GM23338 (cell line): ENCODE measurements around the gene TNFAIP1. TPM values are rescaled to one million over a fixed set of nuclear protein-coding genes. Genes with fewer than 3 reads are reported as not detected.
A peak's percentile ranks its signal among the peaks of the same experiment; 100 is the strongest.

Source experiments
- ATAC-seq: fragments of 200-7000 bp; cut with Tn5 transposase; 3 replicates; pipeline ENCODE4 v1.9.1; 2020
- DNase-seq: peaks from one replicate; pipeline ENCODE4 v3.0.0-alpha.2; 2015; ENCODE audit warnings: low spot score
- H2AFZ ChIP-seq: fragments of 200-600 bp; sonication (generic); 2 replicates; pipeline ENCODE4 v1.8.0; 2016; ENCODE audit warnings: antibody characterized with exemption, mild to moderate bottlenecking, moderate library complexity
- H3F3A ChIP-seq: fragments of 200-600 bp; sonication (generic); replicated peaks from 2 replicates; pipeline ENCODE4 v1.8.0; 2017; ENCODE audit warnings: antibody characterized with exemption, mixed run types, low read depth
- H3K27ac ChIP-seq: fragments of 200-600 bp; sonication (generic); 2 replicates; pipeline ENCODE4 v1.6.1; 2016; ENCODE audit warnings: low read depth
- H3K27me3 ChIP-seq: fragments of 200-600 bp; sonication (generic); 2 replicates; pipeline ENCODE4 v1.8.0; 2016; ENCODE audit warnings: mild to moderate bottlenecking, mixed run types, moderate library complexity; ENCODE audit not compliant: insufficient read depth
- H3K36me3 ChIP-seq: fragments of 200-600 bp; sonication (generic); 2 replicates; pipeline ENCODE4 v1.8.0; 2016; ENCODE audit warnings: mild to moderate bottlenecking; ENCODE audit not compliant: insufficient read depth
- H3K4me1 ChIP-seq: fragments of 200-600 bp; sonication (generic); 2 replicates; pipeline ENCODE4 v1.8.0; 2016; ENCODE audit warnings: mild to moderate bottlenecking, moderate library complexity; ENCODE audit not compliant: insufficient read depth
- H3K4me2 ChIP-seq: fragments of 200-600 bp; sonication (generic); 2 replicates; pipeline ENCODE4 v1.7.1; 2017; ENCODE audit warnings: mixed run types
- H3K4me3 ChIP-seq: fragments of 200-600 bp; sonication (generic); 2 replicates; pipeline ENCODE4 v1.6.1; 2016; ENCODE audit warnings: mixed run types
- H3K79me2 ChIP-seq: fragments of 200-600 bp; sonication (generic); replicated peaks from 2 replicates; pipeline ENCODE4 v1.8.0; 2017; ENCODE audit warnings: mild to moderate bottlenecking; ENCODE audit not compliant: insufficient read depth
- H3K9me2 ChIP-seq: fragments of 200-600 bp; sonication (generic); 2 replicates; pipeline ENCODE4 v1.8.0; 2017; ENCODE audit not compliant: insufficient read depth
- H4K20me1 ChIP-seq: fragments of 200-600 bp; sonication (generic); replicated peaks from 2 replicates; pipeline ENCODE4 v1.8.0; 2017; ENCODE audit warnings: mild to moderate bottlenecking; ENCODE audit not compliant: insufficient read depth
- H3K27ac Mint-ChIP-seq: 2 replicates; pipeline ENCODE4 v1.8.0; 2020; ENCODE audit warnings: inconsistent platforms, mild to moderate bottlenecking, moderate library complexity, mixed read lengths
- H3K27me3 Mint-ChIP-seq: 3 replicates; pipeline ENCODE4 v1.8.0; 2022; ENCODE audit warnings: low read depth, mild to moderate bottlenecking, moderate library complexity, mixed read lengths, inconsistent platforms; ENCODE audit not compliant: insufficient read depth, poor library complexity
- H3K36me3 Mint-ChIP-seq: 3 replicates; pipeline ENCODE4 v1.8.0; 2021; ENCODE audit warnings: low read depth, mild to moderate bottlenecking, inconsistent platforms, moderate library complexity, mixed read lengths
- H3K4me1 Mint-ChIP-seq: 3 replicates; pipeline ENCODE4 v1.8.0; 2020; ENCODE audit warnings: mild to moderate bottlenecking, inconsistent platforms, mixed read lengths
- H3K4me3 Mint-ChIP-seq: 3 replicates; pipeline ENCODE4 v1.8.0; 2021; ENCODE audit warnings: moderate library complexity, mild to moderate bottlenecking, inconsistent platforms, mixed read lengths
- H3K9me3 Mint-ChIP-seq: 3 replicates; pipeline ENCODE4 v1.8.0; 2020; ENCODE audit warnings: moderate library complexity, mild to moderate bottlenecking, inconsistent platforms, mixed read lengths
- CREB1 ChIP-seq: fragments of 250-450 bp; sonication (Bioruptor Pico); IDR thresholded peaks from 2 replicates; pipeline ENCODE4 v1.5.0; 2020; ENCODE audit warnings: low read depth, mild to moderate bottlenecking, moderate library complexity
- EZH2phosphoT487 ChIP-seq: fragments of 200-600 bp; sonication (generic); IDR thresholded peaks from one replicate; pipeline ENCODE4 v1.8.1; 2018; ENCODE audit warnings: antibody characterized with exemption; ENCODE audit not compliant: unreplicated experiment
- NANOG ChIP-seq: IDR thresholded peaks from 2 replicates; pipeline ENCODE4 v1.6.1; 2016; ENCODE audit warnings: antibody characterized with exemption, borderline replicate concordance
- POLR2AphosphoS5 ChIP-seq: IDR thresholded peaks from 2 replicates; pipeline ENCODE4 v1.6.1; 2016; ENCODE audit warnings: antibody characterized with exemption, low read depth
- ZNF331 ChIP-seq: fragments of 250-450 bp; sonication (Bioruptor Pico); IDR thresholded peaks from 2 replicates; pipeline ENCODE4 v1.5.0; 2020; ENCODE audit warnings: low read depth, mild to moderate bottlenecking, moderate library complexity
- polyA plus RNA-seq: library from polyadenylated mRNA; unstranded; fragments of >200 nt; fragmentation: Nextera tagmentation; extraction: Ambion mirVana; gene quantifications from 2 replicates; pipeline ENCODE4 v1.2.1, GENCODE V29; 2016
- total RNA-seq: library from RNA; depleted of rRNA; stranded (reverse); fragments of >200 nt; shearing (Covaris generic); gene quantifications from 2 replicates; pipeline ENCODE4 v1.2.3, GENCODE V29; 2014
- TF ChIP-seq, protein P1 (sequence below): IDR thresholded peaks from 2 replicates; pipeline ENCODE4 v1.6.1; 2016; ENCODE audit warnings: antibody characterized with exemption
- TF ChIP-seq, protein P2 (sequence below): fragments of 250-450 bp; sonication (Bioruptor Pico); IDR thresholded peaks from 2 replicates; pipeline ENCODE4 v1.5.0; 2020; ENCODE audit warnings: mild to moderate bottlenecking, moderate library complexity

The TNFAIP1 gene
- total and polyA plus RNA-seq, 2 experiments from 2014 or later: 6.3 to 13.1 TPM

GRCh38 chr17:28357061-28357900 is 21.7 kb downstream of the TNFAIP1 start, which contains the start of gene POLDIP2:
Gene POLDIP2 (minus strand): TSS chr17:28357527. CDS start chr17:28357448, 79 bp downstream.
- no peaks in the 10 kb centered on the region; the same call in 2 of the 3 replicates for H3K9me3 Mint-ChIP-seq
- Histone ChIP-seq H3K36me3 (peaks cover 17% of the 10 kb centered on the region), H3K4me3 (peak within 1 kb of the TSS; percentile 89), H3K4me2 (peak within 1 kb of the TSS; percentile 89), H4K20me1 (no peaks in the 10 kb centered on the region; the same call in 1 of the 2 replicates), H3K27ac (peak within 1 kb of the TSS; percentile 83), H3K4me1 (peaks cover 13% of the 10 kb centered on the region), H3K79me2 (peaks cover 24% of the 10 kb centered on the region), H2AFZ (peak within 1 kb of the TSS; percentile 89), H3F3A (no peaks in the 10 kb centered on the region; the same call in 1 of the 2 replicates), H3K9me2 (no peaks in the 10 kb centered on the region), H3K27me3 (no peaks in the 10 kb centered on the region)
- H3K36me3 Mint-ChIP-seq: peaks cover 69% of the 10 kb centered on the region
- DNase-seq: peak; percentile 97
- H3K4me3 Mint-ChIP-seq: peak within 1 kb of the TSS; percentile 94
- H3K27me3 Mint-ChIP-seq: peaks cover 6% of the 10 kb centered on the region
- ATAC-seq: peak; percentile 99
- peak within 1 kb of the TSS; percentile 93 for H3K27ac Mint-ChIP-seq
- TF ChIP-seq CREB1 (CRISPR knock-in tag) (peak; percentile 83), POLR2AphosphoS5 (peak; percentile 68; the same call in 1 of the 2 replicates), NANOG (no peak)
- TF ChIP-seq, protein P1, sequence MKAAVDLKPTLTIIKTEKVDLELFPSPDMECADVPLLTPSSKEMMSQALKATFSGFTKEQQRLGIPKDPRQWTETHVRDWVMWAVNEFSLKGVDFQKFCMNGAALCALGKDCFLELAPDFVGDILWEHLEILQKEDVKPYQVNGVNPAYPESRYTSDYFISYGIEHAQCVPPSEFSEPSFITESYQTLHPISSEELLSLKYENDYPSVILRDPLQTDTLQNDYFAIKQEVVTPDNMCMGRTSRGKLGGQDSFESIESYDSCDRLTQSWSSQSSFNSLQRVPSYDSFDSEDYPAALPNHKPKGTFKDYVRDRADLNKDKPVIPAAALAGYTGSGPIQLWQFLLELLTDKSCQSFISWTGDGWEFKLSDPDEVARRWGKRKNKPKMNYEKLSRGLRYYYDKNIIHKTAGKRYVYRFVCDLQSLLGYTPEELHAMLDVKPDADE: peak; percentile 91
- peaks cover 14% of the 10 kb centered on the region for H3K4me1 Mint-ChIP-seq

DNA sequence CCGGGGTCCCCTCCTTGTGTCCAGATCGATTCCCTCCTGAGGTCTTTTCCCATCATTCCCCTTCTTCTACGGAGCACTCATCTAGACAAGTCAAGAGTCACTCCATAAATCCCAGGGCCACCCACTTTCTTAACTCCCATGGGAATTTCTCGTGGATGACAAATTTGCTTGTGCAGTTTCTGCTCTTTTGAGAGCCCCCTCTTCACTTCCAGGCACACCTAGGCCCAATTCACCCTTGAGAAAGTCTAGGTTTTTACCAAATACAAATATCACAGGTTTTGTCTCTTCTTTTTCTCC is 22.3 kb downstream of the TNFAIP1 start:
- Mint-ChIP-seq H3K4me1 (peaks cover 14% of the 10 kb centered on the region), H3K36me3 (peaks cover 68% of the 10 kb centered on the region), H3K9me3 (no peaks in the 10 kb centered on the region; the same call in 2 of the 3 replicates), H3K4me3 (peak overlapping the region; percentile 94), H3K27me3 (peaks cover 6% of the 10 kb centered on the region), H3K27ac (peak overlapping the region; percentile 93)
- Histone ChIP-seq H3K27ac (peak overlapping the region; percentile 83), H3K36me3 (peaks cover 17% of the 10 kb centered on the region), H3K9me2 (no peaks in the 10 kb centered on the region), H3K27me3 (no peaks in the 10 kb centered on the region), H3F3A (no peaks in the 10 kb centered on the region; the same call in 1 of the 2 replicates), H4K20me1 (no peaks in the 10 kb centered on the region; the same call in 1 of the 2 replicates), H3K4me2 (peak overlapping the region; percentile 89), H3K79me2 (peaks cover 24% of the 10 kb centered on the region), H2AFZ (peak overlapping the region; percentile 89; the same call in 1 of the 2 replicates), H3K4me1 (peaks cover 13% of the 10 kb centered on the region), H3K4me3 (peak overlapping the region; percentile 89)
- ATAC-seq (no peak), DNase-seq (no peak)
- TF ChIP-seq, protein P1: no peak
- TF ChIP-seq, protein P2, sequence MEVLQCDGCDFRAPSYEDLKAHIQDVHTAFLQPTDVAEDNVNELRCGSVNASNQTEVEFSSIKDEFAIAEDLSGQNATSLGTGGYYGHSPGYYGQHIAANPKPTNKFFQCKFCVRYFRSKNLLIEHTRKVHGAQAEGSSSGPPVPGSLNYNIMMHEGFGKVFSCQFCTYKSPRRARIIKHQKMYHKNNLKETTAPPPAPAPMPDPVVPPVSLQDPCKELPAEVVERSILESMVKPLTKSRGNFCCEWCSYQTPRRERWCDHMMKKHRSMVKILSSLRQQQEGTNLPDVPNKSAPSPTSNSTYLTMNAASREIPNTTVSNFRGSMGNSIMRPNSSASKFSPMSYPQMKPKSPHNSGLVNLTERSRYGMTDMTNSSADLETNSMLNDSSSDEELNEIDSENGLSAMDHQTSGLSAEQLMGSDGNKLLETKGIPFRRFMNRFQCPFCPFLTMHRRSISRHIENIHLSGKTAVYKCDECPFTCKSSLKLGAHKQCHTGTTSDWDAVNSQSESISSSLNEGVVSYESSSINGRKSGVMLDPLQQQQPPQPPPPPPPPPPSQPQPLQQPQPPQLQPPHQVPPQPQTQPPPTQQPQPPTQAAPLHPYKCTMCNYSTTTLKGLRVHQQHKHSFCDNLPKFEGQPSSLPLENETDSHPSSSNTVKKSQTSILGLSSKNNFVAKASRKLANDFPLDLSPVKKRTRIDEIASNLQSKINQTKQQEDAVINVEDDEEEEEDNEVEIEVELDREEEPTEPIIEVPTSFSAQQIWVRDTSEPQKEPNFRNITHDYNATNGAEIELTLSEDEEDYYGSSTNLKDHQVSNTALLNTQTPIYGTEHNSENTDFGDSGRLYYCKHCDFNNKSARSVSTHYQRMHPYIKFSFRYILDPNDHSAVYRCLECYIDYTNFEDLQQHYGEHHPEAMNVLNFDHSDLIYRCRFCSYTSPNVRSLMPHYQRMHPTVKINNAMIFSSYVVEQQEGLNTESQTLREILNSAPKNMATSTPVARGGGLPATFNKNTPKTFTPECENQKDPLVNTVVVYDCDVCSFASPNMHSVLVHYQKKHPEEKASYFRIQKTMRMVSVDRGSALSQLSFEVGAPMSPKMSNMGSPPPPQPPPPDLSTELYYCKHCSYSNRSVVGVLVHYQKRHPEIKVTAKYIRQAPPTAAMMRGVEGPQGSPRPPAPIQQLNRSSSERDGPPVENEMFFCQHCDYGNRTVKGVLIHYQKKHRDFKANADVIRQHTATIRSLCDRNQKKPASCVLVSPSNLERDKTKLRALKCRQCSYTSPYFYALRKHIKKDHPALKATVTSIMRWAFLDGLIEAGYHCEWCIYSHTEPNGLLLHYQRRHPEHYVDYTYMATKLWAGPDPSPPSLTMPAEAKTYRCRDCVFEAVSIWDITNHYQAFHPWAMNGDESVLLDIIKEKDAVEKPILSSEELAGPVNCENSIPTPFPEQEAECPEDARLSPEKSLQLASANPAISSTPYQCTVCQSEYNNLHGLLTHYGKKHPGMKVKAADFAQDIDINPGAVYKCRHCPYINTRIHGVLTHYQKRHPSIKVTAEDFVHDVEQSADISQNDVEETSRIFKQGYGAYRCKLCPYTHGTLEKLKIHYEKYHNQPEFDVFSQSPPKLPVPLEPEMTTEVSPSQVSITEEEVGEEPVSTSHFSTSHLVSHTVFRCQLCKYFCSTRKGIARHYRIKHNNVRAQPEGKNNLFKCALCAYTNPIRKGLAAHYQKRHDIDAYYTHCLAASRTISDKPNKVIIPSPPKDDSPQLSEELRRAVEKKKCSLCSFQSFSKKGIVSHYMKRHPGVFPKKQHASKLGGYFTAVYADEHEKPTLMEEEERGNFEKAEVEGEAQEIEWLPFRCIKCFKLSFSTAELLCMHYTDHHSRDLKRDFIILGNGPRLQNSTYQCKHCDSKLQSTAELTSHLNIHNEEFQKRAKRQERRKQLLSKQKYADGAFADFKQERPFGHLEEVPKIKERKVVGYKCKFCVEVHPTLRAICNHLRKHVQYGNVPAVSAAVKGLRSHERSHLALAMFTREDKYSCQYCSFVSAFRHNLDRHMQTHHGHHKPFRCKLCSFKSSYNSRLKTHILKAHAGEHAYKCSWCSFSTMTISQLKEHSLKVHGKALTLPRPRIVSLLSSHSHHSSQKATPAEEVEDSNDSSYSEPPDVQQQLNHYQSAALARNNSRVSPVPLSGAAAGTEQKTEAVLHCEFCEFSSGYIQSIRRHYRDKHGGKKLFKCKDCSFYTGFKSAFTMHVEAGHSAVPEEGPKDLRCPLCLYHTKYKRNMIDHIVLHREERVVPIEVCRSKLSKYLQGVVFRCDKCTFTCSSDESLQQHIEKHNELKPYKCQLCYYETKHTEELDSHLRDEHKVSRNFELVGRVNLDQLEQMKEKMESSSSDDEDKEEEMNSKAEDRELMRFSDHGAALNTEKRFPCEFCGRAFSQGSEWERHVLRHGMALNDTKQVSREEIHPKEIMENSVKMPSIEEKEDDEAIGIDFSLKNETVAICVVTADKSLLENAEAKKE (CRISPR knock-in tag): no peak
- TF ChIP-seq POLR2AphosphoS5: no peak
- TF ChIP-seq ZNF331 (CRISPR knock-in tag): no peak
- no peak for TF ChIP-seq EZH2phosphoT487
